GM21786 (cell line): ENCODE measurements around the gene SUMO3.
"Not testable (repeated sequence)": the region's sequence is repeated elsewhere in the genome, so short reads cannot be mapped to it uniquely, and the experiment has no call there.

Experiments used
- ATAC-seq: cut with Tn5 transposase; IDR thresholded peaks from one replicate; pipeline ENCODE4 v1.9.1; 2021; ENCODE audit not compliant: unreplicated experiment

The SUMO3 gene

DNA sequence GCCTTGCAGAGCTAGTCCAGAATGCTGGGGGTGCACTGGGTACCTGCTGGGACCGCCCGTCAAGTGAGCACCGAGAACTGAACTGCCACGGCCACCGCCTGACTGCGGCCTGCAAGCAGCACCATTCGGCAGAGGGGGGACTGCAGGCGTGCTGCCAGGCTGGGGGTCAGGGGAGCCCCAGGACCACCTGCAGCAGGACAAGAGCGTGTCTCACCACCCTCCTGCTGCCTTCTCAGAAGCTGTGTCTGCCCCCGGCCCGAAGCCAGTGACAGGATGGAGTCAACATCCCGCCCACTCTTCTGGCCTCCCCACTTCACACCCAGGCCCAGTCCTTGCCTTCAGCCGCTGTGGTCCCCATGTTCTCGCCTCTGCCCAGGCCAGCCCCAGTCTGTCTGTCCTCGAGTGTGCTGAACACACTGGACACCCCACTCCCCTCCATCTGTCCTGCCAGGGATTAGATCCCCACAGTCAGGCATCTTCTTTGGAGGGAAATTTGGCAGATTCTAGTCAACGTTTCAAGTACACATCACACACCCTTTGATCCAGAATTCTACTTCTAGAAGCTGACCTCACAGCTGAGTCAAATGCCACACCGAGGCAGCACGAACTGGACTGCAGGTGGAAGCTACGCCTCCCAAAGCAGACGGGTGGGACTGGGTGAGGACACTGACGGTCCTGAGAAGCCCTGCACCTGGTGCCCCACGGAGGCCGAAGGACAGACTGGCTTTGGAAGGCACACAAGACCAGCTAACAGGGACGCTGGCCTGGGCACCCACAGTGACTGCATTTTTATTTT lies 29.6 kb upstream of the SUMO3 start:
- ATAC-seq, result no peak

DNA sequence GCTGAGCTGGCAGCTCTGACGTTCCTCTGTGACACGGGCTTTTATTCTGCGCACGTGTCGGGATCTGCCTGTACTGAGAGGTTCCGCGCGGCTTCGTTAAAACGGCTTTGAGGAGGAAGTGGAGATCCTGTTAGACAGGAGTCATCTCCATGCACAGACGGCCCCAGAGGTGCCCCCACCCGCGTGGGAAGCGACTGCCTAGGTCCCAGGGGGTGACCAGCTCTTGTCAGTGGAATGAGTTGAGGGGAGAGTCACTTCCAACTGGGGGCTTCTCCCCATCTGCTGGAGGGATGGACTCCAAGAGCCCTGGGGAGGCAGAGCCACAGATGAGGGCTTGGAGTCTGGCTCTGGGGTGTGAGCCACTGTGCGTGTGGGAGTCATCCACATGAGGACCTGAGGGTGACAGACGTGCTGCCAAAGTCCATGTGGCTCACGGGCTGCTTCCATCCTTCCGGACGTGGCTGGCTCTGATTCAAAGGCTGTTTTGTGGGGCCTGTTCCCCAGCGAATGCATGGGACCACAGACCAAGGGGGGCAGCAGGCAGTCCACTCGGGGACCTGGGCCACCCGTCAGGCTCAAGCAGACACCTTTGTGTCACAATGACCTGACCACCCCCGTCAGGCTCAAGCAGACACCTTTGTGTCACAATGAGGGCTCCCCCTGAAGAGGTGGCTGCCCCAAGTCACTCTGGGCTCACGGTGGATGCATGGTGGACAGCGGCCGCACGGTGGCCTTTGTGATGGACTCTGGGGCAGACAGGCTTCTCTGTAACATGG lies 28.8 kb upstream of the SUMO3 start:
- no peak for ATAC-seq

DNA sequence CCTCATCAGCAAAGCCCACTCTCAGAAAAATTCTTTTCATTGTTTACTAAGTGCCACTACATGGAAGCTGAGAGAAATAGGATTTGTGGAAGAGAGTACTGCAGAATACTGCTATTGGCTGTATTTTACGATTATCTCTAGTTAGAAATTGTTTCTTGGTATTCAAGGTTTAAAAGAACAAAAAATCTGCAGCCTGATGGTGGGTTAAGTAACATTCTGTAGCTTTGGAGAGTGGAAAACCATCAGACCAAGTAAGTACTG lies 28.3 kb upstream of the SUMO3 start:
- no peak for ATAC-seq

DNA sequence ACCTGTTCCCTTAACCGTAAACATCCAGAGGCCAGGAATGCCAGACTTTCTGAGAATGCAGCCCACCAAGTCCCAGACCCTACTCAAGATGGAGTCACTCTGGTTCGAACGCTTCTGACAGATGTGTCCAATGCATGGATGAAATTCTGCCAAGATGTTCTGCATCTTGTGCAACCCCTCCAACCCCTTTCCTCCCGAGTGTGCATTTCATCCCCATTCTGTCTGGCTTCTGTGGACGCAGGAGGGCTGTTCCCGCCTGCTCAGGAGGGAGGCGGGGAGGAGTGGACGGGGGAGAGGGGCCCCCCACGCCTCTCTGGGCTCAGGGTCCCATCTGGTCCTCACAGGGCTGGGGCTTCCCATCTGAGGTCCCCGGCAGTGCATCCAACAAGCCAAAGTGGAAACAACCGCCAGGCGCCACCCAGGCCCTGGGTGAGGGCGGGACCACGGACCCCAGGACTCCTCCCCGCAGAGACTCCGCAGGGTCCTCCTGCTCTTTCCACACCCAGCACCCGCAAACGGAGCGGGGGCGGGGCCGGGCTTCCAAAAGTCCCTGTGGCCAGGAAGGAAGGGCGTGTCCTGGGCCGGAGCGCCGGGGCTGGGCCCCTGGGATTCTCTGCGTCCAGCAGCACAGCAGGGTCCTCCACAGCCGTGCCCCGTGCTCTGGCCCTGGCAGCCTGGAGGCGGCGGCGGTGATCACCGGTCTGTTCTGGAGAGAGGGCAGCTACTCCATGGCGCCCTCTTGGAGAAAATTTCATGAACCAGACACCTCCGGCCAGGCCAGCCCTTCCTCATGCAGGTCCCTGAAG lies 27.8 kb upstream of the SUMO3 start:
- no peak for ATAC-seq

DNA sequence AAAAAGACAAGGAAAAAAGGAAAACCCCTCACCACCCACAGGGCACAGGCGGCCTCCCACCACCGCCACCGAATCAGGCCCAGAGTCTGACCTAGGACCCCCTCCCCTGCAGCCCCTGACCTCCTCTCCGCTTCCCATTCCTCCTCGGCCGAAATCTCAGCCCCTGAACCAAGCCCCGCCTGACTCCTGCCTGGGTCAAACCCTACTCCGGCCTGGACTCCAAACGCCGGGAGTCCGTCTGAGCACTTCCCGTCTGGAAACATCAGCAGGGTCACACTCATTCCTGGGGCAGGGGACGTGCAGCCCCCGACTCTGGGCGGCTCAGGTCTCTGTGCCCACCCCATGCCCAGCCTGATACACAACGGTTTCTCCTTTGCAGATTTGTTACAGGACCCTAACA lies 26.4 kb upstream of the SUMO3 start:
- ATAC-seq, result no peak

DNA sequence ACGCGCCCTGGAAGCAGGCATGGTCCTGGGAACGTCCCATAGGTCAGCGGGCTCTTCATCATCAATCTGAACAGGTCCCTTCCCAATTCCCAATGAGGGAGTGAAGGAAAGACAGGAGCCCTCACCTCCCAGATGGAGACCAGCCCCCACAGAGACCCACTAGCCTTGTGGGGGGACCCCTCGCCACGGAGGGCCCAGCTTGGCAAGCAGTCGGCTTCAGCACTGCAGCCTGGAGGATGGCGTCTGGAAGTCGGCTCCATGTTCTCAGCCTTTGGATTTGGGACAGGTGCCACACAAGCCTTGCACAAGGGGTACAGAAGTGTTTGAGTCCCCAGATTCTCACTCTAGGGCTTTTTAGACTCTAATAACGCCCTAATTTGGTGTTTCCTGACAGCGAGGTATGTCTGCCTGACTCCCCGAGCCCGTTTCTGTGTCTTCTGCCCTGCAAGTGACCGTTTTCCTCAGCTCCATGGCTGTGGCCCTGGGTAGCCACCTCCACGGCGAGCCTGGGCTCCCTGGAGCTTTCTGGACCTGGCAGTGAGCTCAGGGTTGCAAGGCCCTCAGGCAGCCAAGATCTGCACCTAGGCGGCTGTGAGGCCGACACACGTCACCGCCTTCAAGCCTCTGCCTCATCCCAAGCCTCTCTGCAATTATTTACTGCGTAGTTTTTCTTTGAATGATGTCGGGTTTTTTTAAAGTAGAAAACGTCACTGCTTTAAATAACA lies 25.0 kb upstream of the SUMO3 start:
- ATAC-seq, result no peak

DNA sequence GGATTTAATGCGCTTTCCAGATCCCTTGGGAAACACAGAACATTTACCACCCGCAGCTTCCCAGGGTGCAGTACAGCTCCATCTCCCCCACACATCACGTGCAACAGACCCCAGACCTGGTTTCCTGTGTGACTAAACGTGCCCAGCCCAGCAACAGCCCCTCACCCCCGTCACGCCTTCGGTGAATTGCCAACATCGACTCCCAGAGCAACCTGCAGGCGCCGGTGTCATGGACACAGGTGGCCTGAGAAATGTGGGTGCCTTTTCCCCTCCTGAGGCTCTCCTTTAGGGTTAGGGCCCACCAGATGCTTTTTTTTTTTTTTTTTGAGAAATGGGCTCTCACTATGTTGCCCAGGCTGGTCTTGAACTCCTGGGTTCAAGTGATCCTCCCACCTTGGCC lies 24.2 kb upstream of the SUMO3 start:
- ATAC-seq, result no peak

DNA sequence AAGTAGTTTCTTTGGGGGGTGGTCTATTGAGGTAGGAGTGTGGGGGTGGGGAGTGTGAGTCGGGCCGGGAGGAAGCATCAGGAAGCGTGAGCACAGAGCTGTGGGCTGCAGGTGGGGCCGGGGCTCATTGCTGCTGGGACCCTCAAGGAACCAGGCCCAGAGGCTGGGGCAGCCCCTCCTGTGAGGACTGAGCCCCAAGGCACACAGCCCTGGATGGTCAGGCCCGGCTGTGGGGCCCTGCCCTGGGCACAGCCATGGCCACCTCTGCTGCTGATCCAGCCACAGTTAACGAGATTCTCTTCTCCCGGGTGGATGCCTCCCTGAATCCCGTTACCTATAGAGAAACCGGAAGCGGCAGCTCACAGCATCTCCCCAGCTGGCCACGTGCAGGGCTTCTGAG lies 22.9 kb upstream of the SUMO3 start:
- no peak for ATAC-seq

DNA sequence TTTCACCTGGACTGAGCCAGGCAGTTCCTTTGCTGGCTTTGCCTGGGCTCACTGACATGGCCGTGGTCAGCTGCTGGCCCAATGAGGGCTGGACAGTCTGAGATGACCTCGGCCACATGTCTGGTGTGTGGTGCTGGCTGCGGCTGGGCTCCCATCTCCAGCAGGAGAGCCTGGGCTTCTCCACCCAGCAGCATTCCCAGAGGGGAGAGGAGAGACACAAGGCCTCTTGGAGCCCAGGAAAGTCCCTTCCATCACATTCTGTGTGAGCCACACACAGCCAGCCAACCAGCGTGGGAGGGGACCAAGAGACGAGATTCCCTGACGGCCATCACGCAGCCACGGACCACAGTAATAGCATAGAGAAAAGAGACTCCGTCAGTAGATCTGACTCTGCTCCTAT lies 21.1 kb upstream of the SUMO3 start:
- no peak for ATAC-seq

DNA sequence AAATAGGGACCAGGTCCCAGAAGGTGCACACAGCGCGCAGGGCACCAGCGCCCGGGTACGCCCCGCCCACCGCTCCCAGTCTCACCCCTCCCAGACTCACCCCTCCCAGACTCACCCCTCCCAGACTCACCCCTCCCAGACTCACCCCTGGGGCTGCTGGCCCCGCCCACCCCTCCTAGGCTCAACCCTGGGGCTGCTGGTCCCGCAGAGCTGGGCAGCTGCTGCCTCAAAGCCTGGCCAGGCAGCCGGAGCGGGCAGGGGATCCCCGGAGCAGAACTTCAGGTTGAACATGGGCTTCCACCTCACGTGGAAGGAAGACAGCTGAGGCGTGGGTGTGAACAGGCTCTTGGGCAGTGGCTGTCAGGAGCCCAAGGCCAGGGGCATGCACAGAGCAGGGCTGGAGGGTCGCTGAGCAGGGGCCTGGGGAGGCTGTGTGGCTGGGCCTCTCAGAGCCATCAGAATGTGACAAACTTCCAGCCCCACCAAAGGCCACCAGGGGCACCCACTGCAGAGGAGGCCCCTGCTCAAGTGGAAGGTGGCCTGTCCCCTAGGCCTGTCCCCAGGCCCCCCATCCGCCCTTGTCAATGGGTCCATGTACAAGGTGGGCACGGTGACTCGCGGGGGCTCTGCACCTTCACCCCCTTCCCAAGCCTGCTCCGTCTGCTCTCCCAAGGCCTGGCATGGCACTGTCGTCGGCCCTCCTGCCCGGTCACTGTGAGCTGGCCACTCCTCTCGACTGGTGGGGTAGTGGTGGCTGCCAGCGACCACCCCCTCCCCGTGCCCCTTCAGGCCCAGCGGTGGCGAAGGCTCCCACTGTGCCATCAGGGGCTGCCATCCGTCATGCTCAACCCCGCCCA lies 20.4 kb upstream of the SUMO3 start:
- no peak for ATAC-seq

DNA sequence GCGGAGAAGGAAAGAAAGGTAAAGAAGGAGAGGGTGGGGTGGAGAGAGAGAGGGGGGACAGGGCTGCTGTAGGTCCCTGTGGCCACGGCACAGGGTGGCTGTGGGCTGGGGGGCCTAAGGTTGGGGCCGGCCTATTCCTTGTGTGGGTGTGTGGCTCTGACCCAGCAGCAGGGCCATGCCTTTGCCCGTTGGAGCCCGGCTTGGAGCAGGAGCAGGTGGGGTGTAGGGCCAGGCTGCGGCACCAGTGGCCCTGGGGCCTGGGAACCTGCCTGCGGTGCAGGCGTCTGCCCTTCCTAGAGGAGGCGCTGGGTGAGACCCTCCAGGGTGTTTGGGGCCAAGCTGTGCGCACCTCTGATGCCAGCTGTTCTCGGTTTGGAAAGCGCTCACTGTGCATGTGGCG lies 19.7 kb upstream of the SUMO3 start:
- ATAC-seq, result no peak

DNA sequence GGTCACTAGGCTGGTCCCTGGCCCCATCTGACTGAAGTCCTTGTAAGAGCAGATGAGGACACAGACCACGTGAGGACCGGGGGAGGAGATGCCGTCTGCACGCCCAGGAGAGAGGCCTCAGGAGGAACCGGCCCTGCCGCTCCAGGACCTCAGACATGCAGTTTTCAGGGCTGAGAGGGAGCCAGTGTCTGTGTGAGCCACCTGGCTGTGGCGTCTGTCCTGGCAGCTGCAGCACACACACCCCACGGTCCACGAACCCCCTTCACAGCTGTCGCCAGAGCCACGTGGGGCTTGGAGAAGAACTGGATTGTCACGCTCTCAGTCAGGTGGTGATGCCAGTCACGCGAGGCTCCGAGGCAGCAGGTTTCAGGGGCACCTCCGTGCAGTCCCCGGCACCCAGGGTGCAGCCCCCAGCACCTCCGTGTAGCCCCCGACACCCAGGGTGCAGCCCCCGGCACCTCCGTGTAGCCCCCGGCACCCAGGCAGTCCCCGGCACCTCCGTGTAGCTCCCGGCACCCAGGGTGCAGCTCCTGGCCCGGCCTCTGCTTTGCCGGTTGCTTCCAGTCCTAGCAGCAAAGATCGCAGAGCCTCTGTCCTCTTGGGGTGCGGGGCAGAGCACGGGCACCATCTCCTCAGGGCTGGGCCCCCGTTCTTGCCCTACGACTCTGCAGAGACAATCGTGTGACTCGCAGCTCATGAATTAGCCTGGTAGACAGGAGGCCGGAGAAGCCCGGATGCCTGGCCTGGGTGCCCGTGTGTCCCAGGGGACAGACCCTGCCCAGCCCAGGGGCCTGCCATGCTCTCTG lies 19.0 kb upstream of the SUMO3 start:
- no peak for ATAC-seq

DNA sequence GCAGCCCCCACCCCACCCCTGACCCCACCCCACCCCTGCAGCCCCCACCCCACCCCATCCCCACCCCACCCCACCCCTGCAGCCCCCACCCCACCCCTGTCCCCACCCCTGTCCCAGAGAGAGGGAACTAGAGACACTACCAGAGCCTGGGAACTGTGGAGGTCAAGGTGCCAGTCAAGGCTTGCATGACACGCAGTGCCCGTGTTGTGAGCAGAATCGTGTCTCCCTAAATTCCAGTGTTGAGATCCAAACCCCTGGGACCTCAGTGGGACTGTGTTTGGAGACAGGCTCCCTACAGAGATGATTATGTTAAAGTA lies 18.4 kb upstream of the SUMO3 start:
- no peak for ATAC-seq

DNA sequence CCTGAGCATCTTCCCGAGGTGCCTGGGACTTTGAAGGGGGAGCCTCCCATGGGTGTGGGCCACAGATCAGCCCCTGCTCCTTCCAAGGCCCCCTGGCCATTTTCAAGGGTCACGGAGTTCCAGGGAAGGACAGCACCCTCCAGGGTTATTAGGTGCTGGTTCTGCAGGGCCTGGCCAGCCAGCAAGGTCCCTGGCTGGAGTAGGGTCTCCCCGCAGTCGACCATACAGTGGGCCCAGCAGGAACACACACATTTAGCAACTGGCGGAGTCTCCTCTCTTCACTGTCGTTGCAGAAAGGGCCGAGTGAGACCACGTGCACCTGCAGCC lies 17.7 kb upstream of the SUMO3 start:
- no peak for ATAC-seq

DNA sequence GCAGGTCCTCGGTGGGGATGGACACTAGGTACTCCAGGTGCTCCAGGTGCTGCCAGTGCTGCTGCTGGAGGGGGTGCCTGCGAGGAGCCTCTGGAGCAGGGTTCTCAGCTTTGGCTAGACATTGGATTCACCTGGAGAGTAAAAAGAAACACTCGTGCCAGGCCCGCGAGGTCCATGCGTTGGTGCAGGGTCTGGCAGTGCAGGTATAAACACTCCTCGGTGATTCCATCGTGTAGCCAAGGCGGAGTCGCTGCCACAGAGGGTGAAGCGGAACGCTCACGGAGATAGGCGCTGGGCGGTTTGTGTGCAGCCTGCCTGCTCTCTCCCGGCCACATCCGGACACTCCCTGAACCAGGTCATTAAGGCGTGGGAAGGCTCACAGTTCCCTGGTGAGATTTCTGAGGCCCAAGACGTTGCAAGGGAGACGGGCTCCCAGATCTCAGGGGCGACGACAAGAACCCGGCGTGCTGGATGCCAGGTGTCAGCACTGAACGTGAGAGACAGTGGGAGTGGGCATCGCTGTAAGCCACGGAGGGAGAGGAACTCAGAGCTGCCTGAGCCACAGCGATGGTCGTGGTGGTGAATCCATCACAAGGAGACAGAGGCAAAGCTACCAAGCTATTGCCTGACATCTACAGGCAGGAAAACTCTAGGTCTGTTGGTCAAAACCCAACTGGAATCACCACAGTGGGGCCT lies 17.2 kb upstream of the SUMO3 start:
- no peak for ATAC-seq

DNA sequence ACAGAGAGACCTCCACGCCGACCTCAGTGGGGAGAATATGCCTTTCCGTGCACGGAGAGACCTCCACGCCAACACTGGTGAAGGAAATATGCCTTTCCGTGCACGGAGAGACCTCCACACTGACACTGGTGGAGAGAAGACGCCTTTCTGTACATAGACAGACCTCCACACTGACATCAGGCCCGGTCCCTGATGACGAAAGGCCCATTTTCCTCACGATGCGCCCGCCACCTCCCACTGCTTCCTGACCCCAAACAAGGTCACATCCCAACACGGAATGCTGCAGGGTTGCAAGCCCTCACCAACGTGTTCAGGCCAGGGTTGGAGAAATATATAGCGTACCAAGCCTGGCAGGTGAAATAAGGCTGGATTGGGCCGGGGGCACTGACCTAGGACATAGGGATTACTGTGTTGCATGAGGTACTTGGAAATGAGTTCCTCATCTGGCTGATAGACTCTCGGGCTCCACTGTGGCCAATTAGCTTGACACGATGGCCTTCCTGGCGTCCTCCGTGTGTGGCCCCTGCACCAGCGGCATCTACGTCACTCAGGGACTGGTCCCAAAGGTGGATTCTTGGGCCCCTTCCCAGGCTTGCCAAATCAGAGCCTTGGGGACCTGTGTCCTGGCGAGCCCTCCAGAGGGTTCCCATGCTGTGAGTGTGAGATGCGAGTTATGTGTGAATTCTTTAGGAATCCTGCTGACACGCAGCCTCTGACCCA lies 16.5 kb upstream of the SUMO3 start:
- no peak for ATAC-seq

DNA sequence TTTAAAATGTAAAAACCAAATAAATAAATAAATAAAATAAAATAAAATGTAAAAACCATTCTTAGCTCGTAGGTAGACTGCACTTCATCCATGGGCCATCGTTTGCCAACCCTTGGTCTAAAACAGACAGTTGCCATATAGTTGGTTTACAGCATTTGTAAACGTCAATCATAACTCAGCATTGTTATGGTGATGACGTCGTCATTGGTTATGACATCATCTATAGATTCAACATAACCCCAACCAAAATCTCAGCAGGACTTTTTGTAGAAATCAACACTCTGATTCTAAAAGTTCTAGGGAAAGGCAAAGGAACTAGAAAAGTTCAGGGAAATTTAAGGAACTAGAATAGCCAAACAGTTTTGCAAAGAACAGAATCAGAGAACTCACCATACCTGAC lies 15.8 kb upstream of the SUMO3 start:
- no peak for ATAC-seq

DNA sequence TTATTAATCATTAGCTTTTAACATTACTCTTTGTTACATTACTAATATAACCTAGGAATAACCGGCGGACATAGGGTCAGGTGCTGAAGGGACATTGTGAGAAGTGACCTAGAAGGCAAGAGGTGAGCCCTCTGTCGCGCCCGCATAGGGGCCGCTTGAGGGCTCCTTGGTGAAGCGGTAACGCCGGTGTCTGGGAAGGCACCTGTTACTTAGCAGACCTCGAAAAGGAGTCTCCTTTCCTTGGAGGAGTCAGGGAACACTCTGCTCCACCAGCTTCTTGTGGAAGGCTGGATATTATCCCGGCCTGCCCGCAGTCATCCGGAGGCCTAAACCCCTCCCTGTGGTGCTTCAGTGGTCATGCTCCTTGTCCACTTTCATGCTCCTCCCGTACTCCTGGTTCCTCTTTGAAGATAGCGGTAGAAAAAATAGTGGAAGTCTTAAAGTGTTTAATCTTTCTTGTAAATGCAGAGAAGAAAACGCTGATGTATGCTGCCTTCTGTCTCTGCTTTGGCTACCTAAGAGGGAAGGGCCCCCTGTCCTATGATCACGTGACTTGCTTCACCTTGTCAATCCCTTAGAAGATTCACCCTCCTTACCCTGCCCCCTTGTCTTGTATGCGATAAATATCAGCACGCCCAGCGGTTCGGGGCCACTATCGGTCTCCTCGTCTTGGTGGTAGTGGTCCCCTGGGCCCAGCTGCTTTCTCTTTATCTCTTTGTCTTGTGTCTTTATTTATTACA lies 14.8 kb upstream of the SUMO3 start:
- not testable (repeated sequence) for ATAC-seq
